Stimulated activated CD4-positive, alpha-beta T cell treated with anti-CD3 and anti-CD28 coated beads, Interleukin-12 subunit alpha, Interleukin-12 subunit beta, amount 100 ng/mL, for 24 hours (primary cell): ENCODE measurements around the gene TMEM37.

ENCODE experiments used
- DNase-seq, 2 experiments: peaks; one replicate each; pipeline ENCODE4 v3.0.0-alpha.2; 2020; ENCODE audit warnings: low read depth in 2 of 2

Gene TMEM37

DNA sequence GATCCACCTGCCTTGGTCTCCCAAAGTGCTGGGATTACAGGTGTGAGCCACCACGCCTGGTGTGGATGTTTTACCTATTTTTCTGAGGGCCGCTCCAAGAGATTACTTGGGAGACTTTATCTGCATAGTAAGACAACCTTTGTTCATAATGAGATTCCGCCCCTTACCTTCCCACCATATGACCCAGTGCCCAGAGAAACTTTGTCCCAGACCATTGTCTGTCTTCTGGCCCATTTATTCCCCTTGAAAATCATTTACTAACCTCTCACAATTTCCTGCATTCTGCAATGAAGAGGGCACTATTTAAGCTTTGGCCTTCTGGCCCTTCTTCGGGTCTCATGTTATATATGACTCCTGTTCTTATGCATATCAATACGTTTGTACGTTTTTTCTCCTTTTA, 13.7 kb upstream of the TMEM37 start:
- no peak for DNase-seq

DNA sequence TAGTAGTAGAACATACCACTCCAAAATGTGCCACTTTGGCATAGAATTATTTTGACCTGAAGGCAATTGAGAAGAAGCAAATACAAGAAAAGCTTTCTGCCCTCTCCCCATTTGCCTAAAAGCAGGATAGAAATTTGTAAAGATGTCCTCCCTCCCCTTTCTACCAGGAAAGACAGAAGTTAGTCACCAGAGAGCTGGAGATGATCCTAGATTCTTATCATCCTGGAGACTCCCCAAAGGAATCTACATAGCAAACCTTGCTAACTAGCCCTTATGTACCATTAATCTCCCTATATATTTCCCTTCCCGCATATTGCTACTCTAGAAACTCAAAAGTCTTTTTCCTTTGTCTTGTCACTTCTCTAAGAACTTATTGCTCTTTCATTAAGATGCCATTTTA, 12.6 kb upstream of the TMEM37 start:
- no peak for DNase-seq

DNA sequence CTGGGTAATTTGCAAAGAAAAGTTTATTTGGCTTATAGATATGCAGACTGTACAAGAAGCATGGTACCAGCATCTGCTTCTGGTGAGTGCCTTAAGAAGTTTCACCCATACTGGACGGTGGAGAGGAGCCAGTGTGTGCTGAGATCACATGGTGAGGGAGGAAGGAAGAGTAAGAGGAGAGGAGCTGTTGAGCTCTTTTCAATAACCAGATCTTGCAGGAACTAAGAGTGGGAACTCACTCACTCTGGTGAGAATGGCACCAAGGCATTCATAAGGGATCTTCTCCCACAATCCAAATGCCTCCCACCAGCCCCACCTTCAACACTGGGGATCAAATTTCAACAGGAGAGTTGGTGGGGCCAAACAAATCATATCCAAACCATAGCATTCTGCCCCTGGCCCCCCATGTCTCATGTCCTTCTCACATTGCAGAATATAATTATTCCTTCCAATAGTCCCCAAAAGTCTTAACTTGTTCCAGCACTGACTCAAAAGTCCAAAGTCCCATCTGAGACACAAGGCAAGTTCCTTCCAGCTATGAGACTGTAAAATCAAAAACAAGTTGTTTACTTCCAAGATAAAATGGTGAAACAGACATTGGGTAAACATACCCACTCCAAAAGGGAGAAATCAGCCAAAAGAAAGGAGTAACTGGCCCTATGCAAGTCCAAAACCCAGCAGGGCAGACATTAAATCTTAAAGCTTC, 11.7 kb upstream of the TMEM37 start:
- no peak for DNase-seq

DNA sequence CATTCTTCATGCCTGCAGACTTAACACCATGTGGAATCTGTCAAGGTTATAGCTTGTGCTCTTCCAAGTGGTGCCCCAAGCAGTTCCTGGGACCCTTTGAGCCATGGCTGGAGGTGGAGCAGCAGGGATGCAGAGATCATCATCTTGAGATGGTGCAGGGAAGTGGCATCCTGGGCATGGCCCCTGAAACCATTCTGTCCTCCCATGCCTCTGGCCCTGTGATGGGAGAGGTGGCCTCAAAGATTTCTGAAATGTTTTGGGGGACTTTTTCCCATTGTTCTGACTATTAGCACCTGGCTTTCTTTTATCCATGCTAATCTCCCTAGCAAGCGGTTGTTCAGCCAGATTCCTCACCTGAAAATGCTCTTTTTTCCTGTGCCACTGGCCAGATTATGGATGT, 10.3 kb upstream of the TMEM37 start:
- no peak for DNase-seq

DNA sequence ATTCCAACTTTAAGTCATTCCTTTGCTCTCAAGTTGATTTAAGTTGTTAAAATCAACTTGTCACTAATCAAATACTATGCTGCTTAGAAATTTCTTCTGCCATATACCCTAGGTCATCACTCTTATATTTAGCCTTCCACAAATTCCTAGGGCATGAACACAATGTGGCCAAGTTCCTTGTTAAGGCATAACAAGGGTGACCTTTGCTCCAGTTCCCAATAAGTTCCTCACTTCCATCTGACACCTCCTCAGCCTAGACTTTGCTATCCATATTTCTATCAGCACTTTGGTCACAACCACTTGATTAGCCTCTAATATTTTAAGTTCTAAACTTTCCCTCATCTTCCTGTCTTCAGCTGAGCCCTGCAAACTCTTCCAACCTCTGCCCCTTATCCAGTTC, 9.9 kb upstream of the TMEM37 start:
- DNase-seq = no peak

DNA sequence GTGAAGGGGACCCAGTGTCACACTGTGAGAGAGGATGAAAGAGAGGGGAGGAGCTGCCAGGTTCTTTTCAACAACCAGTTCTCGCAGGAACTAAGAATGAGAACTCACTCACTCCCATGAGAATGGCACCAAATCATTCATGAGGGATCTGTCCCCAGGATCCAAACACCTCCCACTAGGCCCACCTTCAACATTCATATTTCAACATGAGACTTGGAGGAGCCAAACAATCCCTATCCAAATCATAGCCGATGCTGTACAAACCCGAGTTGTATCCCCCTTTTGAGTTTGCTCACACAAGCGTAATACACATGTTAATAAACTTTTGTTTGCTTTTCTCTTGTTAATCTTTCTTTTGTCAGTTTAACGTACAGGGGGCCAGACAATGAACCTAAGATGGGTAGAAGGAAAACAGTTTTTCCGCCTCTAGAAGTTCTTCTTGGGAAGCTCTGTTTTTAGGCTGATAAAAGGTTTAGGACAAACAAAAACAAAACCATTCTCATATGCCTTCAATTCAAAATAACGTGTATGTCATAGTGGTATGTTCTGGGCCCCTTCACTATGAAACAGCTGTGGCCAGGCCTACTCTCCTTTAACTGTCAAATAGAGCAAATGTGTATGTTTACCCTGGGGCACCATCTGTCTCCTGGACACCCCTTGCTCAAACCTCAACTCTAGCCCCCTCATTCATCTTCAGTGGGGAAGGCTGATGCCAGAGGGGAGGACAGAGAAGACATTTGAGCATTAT, 9.1 kb upstream of the TMEM37 start:
- DNase-seq = no peak

DNA sequence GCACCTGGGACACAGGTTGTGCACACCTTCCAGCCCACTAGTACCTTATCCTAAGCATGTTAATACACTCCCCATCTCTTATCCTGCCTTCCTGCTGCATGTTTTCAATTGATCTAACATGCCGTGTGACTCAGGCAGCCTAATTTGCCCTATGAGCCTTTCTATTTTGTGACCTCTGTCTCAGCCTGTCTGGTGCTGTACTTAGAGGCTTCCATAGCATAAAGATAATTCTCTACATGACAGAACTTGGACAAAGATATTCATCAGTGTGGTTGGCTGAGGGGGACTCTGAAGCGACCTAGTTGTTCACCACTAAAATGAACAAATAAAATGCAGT, 8.6 kb upstream of the TMEM37 start:
- no peak for DNase-seq

DNA sequence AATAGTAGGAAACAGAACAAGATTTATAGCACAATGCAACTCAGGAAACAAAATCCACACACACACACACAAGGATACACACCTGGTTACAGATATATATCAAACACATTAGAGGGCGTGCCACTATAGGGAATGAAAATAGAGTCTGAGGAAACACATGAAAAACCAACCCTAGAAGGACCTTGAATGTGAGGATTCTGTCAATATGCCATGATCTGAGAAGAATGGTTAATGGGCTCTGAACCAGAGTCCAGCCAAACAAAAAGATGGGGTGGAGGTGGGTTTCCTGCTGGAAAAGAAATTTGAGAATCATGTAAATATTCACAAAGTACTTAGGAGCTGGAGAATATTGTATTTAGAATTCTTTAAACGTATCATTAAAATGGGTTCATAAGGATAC, 7.8 kb upstream of the TMEM37 start:
- no peak for DNase-seq

DNA sequence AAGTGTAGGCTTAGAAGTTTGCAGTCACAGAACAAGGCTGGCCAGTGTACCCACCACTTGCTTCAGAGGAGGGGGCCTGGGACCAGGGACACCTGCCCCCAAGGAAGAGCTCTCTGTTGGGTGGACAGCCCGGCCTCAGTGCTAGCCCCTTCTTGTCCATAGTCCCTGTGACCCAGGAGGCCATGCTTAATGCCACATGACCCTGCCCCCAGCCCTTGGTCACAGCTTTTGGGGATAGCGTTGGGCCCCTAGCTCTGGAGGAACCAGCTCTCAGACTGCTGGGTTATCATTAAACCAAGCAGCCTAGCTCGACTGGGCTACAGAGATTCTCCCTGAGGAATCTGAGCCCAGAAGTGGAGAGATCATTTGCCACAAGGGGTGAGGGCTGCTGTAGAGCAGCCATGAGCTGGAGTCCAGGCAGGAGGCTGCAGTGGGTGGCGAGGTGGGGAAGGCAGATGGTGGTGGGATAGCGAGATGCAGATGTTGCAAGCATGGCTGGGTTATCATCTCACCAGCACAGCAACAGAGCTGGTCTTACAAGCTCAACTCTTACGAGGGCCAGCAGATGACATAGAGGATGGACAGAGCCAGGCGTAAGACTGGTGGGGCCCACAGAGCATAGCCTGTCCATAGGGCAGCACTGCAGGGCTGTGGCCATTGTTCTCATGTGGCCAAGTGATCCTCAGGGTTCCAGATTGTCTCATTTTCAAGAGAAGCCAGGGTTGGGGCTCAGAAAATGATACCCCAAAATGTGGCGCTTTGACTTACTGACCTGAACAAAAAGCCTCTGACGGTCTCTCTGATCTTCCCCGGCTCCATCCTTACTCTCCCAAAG, 7.2 kb upstream of the TMEM37 start:
- DNase-seq = no peak

DNA sequence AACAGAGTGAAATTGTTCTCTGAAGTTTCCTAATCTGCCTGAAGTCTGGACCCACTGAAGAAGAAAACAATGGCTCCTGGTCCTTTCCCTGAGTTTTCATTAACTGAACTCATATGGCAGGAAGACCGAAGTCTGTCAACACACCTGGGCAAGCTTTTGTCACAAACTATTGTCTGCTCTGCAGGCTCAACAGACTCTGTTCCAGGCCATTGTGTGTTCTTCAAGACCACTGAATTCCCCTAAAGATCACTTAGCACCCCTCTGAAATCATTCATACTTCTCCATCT, 6.6 kb upstream of the TMEM37 start:
- no peak for DNase-seq

DNA sequence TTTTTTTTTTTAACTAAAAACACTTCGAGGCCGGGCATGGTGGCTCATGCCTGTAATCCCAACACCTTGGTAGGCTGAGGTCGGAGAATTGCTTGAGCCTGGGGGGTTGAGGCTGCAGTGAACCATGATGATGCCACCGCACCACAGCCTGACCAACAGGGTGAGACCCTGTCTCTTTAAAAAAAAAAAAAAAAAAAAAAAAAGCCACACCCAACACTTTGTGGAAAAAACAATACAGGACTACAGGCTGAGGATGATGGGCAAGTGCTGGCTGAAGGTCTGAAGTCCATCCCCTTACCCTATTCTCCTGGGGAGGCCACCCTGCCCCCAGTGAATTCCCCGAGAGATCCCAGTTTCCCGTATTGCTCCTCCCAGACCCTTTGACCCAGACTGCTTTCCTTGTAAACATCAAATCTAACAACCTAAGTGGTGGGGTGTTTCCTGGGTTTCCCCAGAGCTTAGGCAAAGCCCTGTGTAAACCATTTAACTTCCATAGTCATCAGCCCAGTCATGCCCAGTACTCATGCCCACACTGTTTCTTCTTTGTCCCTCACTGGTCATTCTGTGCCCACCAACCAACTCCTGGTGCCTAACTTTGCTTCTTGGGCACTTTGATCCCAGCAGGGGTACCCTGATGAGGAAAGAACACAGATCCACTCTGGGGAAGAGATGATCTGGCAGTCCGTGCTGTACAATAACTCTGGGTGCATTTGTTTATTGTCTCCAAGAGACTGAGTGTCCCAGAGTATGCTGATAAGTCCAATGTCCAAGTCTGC, 5.8 kb upstream of the TMEM37 start:
- no peak for DNase-seq

DNA sequence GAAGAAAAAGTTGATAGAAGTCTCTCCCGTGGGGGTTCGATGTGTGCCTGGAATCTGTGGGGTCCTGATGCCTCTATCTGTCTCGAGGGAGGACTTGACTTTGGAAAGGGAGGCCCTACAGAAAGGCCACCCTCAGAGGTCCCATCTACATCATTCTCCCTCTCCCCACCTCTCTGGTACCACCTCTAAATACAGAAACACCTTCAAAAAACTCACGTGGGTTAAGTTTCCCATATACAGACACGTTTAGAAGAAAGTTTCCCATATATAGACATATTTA, 5.3 kb upstream of the TMEM37 start:
- no peak for DNase-seq

DNA sequence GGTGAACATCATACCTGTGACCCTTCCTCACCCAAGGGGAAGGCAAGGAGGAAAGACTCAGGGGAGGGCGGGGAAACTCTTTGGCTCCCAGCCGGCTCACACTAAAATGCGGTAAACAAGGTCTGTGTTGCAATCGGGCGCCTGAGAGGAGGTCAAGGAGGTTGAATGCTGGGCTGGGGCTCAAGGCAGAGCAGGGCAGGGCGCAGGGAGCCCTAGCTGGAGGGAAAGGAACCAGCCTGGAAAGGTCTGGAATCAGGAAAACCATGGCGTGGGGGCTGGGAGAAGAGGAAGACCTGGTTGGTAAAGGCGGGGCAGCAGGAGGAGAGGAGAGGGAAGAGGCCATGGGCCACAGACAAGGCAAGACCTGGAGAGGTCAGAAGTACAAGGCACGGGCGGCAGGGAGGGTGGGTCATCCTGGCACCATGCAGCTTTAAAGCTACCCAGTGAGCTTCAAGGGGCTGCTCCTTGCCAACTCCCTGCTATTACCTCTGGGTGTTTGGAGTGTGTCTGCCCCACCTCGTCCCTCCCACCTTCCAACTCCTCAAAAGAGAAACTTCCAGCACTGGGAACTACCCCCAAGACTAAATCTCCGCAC, 4.8 kb upstream of the TMEM37 start:
- no peak for DNase-seq

DNA sequence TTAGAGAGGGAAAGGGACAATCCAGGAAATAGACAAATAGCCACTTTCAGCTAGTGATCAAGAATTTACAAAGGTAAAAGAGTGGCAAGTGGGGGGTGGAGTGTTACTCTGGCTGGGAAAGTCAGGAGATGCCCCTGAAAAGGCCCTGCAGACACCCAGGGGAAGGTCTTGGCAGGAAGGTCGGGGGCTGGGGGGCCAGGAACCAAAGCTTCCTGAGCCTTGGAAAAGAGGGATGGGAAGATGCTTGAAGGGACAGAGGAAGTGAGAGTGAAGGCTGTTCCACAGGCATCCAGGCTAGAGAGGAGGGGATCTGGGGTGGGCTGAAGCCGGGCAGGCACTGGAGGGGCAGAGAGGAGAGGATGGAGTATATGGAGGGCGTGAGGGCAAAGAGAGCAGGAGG, 3.9 kb upstream of the TMEM37 start:
- no peak for DNase-seq

DNA sequence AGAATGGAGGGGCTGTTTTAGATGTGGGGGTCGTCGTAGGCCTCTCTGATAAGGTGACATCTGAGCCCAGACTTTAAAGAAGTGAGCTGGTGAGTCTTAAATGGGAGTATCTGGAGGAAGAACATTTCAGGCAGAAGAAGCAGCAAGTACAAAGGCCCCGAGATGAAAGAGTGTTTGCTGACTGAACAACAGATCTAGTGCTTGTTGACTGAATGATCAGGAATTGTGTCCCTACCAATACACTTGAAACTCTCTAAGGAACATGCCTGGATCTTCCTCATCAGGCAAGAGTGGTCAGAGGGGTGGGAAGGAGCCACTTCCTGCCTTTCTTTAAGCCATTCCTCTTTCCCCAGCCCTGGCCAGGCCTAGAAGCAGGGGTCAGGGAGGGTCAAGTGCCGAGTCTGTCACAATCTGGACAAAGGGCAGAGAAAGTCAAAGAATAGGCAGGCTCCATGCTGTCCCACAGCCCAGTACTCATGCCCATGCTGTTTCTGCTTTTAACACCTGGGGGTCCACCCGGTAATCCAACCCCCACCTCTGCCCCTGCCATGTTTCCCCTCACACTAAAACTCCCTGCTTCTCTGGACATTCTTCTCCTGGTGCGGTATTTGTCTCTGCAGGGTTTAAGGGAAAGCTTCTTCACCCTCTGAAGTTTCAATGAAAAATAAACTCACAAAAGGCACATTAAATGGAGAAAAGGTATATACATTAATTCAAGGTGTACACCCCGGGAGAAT, 3.0 kb upstream of the TMEM37 start:
- no peak for DNase-seq

DNA sequence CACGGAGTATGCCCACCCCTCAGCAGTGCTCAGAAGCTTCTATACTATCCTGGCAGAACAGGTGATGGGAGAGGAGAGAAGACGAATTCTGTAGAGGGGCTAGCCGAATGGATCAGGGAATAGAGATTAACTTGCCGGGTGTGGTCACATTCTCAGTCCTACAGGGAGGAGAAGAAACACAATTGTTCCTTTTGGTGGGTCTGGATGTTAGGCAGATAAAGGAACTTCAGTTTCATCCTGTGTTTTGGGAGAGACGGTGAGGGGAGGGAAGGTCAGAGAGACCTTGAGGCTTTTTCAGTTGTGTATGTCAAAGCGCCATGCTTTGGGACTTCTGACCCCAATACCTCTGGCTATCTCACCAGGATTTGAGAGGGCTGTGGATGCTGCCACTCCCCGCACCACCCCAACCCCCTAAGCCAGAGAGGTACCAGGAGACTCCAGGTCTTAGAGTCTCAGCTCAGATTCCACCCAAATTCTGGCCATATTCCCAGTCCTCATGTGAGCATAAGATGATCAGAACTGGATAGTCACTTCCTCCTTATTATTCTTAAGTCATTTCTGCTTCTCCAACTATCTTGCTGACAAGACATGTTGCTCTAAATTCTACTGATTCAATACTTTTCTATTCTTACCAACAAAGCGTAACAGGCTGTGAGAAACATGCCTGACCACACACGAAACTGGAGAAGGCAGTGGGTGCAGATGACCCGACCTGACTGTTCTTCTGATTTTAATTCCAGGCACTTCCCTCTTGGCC, 2.3 kb upstream of the TMEM37 start:
- no peak for DNase-seq

DNA sequence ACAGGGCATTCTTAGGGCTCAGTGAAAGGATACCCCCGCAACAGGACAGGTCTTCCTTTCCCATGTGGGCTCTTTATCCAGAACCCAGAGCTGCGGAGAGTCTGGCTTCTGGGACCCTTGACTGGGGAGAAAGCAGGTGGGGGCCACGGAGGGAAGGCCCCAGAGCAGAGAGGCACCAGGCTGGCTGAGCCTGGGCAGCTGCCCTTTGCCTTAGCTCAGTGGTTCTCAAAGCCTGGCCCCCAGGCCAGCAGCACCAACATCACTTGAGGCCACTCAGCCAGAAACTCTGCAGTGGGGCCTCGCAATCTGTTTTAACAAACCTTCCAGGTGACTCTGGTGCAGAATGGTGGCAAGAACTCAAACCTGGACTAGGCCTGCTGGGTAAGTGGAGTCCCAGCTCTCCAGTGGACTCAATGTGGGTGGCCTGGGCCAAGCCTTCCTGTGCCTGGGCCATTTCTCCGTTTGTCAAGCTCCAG, 1.6 kb upstream of the TMEM37 start:
- no peak for DNase-seq

DNA sequence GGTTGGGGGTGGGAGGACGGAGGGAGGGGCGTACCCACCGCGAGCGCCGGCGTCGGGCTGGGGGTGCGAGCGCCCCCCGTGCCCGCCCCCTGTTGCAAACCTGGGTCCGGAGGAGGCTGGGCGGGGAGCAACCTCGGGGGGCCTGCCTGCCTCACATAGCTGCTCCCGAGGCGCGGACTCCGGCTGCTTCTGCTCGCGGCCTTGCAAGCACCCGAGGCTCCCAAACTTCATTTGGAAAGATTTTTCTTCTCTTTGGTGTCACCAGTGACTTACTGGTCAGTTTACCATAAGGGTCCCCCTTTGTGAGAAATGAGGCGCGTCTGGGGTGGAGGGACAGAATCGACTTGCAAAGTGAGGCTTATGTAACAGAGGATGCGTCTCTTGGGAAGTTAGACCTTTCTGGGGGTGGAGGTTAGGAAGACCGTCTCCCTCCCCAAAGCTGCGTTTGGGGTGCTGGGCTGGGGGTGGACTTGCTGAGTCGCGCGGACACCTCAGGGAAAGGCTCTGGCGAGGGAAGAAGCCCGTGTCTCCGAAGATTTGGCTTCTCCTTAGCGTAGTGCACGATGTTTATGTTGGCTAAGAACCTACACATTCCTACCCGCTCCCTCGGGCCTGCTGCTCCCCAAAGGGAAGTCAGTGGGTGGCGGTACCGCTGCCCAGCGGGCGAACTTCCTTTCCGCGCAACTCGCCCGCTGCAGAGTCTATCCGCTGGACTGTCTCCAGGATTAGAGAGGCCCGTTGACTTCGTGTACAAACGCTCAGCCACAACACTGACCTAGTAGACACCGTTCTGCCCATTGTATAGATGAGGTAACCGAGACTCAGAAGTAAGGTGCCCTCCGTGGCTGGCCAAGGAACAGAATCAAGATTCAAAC, 559 bp downstream of the TMEM37 start:
- no peak for DNase-seq

DNA sequence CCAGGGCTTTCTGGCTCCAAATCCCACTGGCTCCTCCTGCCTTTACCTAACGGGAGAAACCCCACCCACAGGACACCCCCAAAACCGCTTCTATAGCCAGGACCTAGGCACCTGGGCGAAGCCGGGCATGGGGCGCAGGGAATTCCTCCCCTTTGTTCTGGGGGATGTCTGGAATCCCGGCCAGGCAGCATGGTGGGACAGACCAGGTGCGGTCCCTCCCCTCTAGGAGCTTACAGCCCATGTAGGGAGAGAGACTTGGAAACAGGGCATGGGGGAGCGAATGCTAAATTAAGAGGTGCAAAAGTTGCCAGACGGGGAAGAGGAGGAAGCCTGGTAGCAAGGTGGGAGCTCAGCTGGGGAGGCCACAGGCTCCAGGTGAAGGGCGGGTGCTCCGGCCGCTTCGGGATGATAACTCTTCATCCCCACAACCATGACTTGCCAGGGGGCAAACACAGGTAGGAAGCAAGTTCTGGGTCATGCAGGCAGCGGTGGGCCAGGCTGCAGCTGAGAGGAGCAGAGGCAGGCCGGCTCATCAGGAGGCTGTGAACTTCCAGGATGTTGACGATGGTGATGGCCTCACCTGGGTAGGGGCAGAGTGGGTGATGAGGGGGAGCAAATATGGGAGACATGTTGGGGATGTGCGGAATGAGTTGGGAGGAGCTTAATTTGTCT, 1.3 kb downstream of the TMEM37 start:
- no peak for DNase-seq
